HUES6 (cell line): ENCODE measurements around the gene UROD.
A peak's percentile ranks its signal among the peaks of the same experiment; 100 is the strongest.

Source experiments
- H3K27ac ChIP-seq: 2 replicates; pipeline ENCODE4 v1.7.0; 2013; ENCODE audit warnings: low read depth, mild to moderate bottlenecking, low read length, inconsistent platforms
- H3K27me3 ChIP-seq: 2 replicates; pipeline ENCODE4 v1.6.1; 2013; ENCODE audit warnings: low read length; ENCODE audit not compliant: control insufficient read depth, insufficient read depth
- H3K36me3 ChIP-seq: 2 replicates; pipeline ENCODE4 v1.6.1; 2013; ENCODE audit warnings: low read length; ENCODE audit not compliant: control insufficient read depth, insufficient read depth
- H3K4me1 ChIP-seq: 2 replicates; pipeline ENCODE4 v1.6.1; 2013; ENCODE audit warnings: low read length; ENCODE audit not compliant: control insufficient read depth, insufficient read depth
- H3K4me3 ChIP-seq: 2 replicates; pipeline ENCODE4 v1.5.1; 2013; ENCODE audit warnings: low read depth, low read length
- H3K9ac ChIP-seq: one replicate; pipeline ENCODE4 v1.6.1; 2013; ENCODE audit warnings: mild to moderate bottlenecking, low read length
- H3K9me3 ChIP-seq: 2 replicates; pipeline ENCODE4 v1.6.1; 2013; ENCODE audit warnings: low read depth, low read length; ENCODE audit not compliant: control insufficient read depth, insufficient read depth

The UROD gene

DNA sequence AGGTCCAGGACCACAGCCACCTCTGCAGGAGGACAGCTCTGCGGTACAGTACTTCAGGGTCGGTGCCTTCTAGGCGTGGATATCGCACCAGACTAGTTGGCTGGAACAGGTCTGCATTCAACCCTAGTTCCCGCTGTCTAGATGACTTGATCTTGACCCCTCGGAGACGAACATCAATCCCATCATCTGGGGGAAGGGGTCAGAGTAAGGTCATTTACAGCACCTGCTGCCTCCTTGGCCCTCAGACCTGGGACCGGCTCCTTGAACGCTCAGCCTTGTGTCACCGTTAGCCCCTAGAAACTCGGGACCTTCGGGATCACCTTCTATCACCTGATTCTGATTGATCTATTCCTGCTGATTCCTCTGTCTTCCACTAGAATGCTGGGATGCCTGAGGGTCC lies 3.5 kb upstream of the UROD start:
- H3K9me3 ChIP-seq: no peaks in the 10 kb centered on the region
- H3K4me3 ChIP-seq: no peak overlapping the region
- H3K9ac ChIP-seq: no peak overlapping the region
- peaks cover 61% of the 10 kb centered on the region for H3K36me3 ChIP-seq
- H3K4me1 ChIP-seq: peaks cover 15% of the 10 kb centered on the region
- H3K27ac ChIP-seq: no peak overlapping the region
- H3K27me3 ChIP-seq: no peaks in the 10 kb centered on the region

DNA sequence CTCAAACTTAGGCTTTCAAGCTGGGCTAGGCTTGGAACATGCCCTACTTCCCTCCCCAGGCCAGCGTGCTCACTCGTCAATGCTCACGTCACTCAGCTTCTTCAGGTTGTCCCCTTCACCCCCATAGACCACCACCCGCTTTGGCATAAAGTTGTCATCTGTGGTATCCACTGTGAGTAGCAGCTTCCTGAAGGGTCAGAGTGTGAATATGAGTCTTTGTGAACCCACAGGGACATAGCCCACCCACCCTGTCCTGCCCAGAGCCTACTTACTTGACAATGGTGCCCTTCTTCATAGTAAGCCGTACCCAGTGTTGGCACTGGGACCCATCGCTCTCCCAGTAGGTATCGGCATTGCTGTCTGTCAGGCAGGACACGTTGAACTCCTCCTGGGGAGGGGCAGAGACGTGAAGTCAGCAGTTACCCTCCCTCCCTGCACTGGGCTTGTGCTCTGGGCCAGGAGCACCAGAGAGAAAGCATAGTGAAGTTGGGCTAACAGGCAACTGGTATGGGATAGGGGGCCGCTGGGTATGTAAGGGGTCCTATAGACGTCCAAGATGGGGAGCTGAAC lies 2.7 kb upstream of the UROD start:
- peaks cover 58% of the 10 kb centered on the region for H3K36me3 ChIP-seq
- H3K27ac ChIP-seq: no peak overlapping the region
- no peak overlapping the region for H3K4me3 ChIP-seq
- H3K9me3 ChIP-seq: no peaks in the 10 kb centered on the region
- no peaks in the 10 kb centered on the region for H3K27me3 ChIP-seq
- peaks cover 17% of the 10 kb centered on the region for H3K4me1 ChIP-seq
- no peak overlapping the region for H3K9ac ChIP-seq

DNA sequence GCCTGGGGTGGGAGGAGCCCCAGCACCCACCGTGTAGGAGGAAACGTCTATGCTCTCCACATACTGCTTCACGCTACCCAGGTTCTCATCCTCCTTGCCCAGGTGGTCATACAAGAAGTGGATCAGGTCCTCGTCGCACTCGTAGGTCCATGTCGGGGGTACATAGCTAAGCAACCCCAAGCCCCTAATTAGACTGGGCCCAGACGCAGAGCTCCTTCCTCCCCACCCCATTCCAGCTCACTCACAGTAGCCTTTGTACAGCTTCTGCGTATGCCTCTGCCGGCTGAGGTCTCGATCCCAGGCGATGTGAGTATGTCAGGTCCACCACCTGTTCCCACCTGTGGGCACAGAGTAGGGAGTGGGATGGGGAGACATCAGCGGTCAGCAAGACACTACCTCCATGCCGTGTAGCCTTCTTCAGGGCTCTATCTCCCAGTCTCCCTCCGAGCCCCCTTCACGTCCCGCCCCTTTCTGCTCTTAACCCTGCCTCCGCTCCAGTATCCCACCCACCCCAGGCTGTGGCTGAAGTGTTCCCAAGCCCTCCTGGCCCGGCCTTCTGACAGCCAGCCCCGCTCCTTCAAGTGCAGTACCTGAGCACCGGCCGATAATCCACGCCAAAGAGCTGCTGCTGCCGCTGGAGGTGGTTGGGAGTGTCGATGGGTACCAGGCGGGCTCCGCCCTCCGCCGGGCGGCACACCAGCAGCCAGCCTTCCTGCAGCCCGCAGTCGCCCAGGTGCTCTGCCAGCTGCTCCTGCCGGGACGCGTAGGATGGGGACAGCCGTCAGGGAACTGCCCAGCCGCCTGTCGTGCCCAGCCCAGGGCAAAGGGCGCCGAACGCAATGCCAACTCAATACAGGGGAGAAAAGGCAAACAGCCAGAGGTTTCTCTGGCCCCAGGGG lies 1.8 kb upstream of the UROD start:
- Histone ChIP-seq H3K4me3 (peak overlapping the region; percentile 89), H3K9me3 (no peaks in the 10 kb centered on the region), H3K27ac (no peak overlapping the region), H3K4me1 (peaks cover 19% of the 10 kb centered on the region), H3K9ac (peak overlapping the region; percentile 58), H3K36me3 (peaks cover 56% of the 10 kb centered on the region), H3K27me3 (no peaks in the 10 kb centered on the region)

DNA sequence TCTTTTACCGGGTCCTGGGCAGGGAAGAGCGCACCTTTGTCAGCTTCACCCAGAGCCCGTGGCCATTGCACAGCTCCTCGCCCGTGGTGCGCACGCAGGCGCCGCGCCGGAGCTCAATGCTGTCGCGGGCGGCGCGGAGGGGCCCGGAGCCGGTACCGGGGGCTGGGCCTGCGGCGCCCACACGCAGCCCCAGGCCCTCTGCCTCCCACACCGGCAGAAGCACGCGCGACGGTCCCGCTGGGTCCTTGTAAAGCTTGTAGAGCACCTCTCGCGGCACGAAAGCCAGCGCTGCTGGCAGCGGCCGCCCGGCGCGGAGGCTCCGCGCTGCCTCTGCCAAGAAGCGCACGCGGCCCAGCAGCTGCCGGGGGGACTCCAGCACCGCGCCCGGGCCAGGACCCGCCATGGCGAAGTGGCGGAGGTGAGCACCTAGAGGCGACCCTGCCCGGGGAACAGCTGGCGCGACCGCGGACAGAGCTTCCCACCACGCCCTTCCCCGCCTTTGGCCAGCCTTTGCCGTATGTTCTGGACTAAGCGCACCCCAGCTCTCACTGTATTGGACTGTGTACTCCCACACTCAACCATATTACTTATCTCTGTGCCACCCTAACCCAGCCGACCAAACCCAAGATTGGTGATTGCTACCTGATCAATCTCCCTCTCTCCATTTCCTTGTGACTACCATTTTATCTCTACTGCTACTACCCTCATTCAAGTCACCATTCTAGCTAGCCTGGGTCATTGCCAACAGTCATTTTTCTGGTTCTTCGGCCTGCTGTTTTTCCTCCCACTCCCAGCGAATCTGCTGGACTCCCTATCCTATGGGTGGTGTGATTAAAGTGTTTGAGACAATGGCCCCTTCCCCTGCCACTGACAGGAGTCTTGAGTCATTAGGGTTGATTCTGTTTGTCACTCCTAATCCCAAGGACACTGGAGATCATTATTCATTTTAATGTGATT lies 921 bp upstream of the UROD start, which contains the start of gene HECTD3:
HECTD3 (minus strand) TSS at position 470 of the 957 bp plus-strand sequence; CDS start at position 403, 67 bp downstream.
- Histone ChIP-seq H3K27ac (peak within 1 kb of the TSS; percentile 71), H3K9me3 (no peaks in the 10 kb centered on the region), H3K36me3 (peaks cover 52% of the 10 kb centered on the region), H3K4me3 (peak within 1 kb of the TSS; percentile 89), H3K27me3 (no peaks in the 10 kb centered on the region), H3K9ac (peak within 1 kb of the TSS; percentile 69), H3K4me1 (peaks cover 19% of the 10 kb centered on the region)

DNA sequence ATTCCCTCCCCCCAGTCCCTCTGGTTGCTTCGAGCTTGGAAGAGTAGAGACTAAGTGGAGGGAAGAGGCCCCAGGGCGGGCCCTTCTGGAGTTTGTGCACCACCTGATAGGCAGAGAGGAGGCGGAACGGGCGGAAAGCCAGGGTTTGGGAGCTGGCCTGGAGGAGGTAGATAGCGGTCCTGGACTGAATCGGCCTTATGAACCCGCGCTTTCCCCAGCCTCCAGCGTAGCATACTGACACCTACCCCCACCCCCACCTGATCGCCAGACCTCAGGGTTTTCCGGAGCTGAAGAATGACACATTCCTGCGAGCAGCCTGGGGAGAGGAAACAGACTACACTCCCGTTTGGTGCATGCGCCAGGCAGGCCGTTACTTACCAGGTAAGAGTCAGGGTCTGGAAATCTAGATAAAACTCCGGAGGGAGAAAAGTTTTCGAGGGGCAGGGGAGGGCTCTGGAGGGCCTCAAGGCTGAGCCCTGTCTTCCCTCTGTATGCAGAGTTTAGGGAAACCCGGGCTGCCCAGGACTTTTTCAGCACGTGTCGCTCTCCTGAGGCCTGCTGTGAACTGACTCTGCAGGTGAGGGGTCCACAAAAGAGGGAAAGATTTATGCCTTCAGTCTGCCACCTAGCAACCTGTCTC lies 705 bp downstream of the UROD start:
- H3K9ac ChIP-seq: peak overlapping the region; percentile 69
- H3K4me1 ChIP-seq: peaks cover 19% of the 10 kb centered on the region
- H3K27ac ChIP-seq: peak overlapping the region; percentile 71
- no peaks in the 10 kb centered on the region for H3K9me3 ChIP-seq
- H3K36me3 ChIP-seq: peaks cover 39% of the 10 kb centered on the region
- no peaks in the 10 kb centered on the region for H3K27me3 ChIP-seq
- peak overlapping the region; percentile 89 for H3K4me3 ChIP-seq

DNA sequence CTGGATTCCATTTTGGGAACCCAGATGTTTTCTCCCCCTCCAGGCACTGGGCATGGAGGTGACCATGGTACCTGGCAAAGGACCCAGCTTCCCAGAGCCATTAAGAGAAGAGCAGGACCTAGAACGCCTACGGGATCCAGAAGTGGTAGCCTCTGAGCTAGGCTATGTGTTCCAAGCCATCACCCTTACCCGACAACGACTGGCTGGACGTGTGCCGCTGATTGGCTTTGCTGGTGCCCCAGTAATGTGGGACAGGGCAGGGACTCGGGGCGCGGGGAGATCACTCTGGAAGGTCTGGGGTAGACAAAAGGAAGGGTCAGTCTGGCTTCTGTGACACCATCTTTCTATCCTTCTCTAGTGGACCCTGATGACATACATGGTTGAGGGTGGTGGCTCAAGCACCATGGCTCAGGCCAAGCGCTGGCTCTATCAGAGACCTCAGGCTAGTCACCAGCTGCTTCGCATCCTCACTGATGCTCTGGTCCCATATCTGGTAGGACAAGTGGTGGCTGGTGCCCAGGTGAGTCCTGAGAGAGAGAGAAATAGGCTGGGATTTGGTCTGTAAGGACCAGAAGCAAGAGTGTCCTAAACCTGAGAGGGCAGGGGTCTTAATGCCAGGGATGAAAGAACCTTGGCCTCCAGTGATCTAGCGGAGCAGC lies 1.6 kb downstream of the UROD start:
- no peak overlapping the region for H3K27ac ChIP-seq
- H3K36me3 ChIP-seq: peaks cover 30% of the 10 kb centered on the region
- peaks cover 19% of the 10 kb centered on the region for H3K4me1 ChIP-seq
- no peak overlapping the region for H3K4me3 ChIP-seq
- no peaks in the 10 kb centered on the region for H3K27me3 ChIP-seq
- no peak overlapping the region for H3K9ac ChIP-seq
- H3K9me3 ChIP-seq: no peaks in the 10 kb centered on the region

DNA sequence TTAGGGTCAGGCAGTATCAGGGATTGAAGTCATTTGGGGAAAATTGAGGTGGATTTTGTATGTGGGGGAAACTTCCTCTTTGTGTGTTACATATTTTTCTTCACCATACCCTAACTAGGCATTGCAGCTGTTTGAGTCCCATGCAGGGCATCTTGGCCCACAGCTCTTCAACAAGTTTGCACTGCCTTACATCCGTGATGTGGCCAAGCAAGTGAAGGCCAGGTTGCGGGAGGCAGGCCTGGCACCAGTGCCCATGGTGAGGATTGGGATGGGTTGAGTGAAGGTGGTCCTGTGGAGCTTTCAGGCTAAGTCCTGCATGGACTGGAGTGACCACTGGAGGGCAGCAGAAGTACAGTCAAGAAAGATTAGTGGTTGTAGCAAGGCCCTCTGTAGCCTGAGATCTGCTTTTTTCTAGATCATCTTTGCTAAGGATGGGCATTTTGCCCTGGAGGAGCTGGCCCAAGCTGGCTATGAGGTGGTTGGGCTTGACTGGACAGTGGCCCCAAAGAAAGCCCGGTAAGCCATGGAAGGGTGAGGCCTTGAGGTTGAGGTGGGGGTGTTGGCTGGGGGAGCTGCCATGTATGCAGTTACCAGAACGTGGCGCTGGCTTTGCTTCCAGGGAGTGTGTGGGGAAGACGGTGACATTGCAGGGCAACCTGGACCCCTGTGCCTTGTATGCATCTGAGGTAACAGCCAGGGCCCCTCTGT lies 2.4 kb downstream of the UROD start:
- H3K27ac ChIP-seq: no peak overlapping the region
- no peak overlapping the region for H3K9ac ChIP-seq
- no peak overlapping the region for H3K4me3 ChIP-seq
- no peaks in the 10 kb centered on the region for H3K9me3 ChIP-seq
- H3K4me1 ChIP-seq: peaks cover 19% of the 10 kb centered on the region
- peaks cover 22% of the 10 kb centered on the region for H3K36me3 ChIP-seq
- no peaks in the 10 kb centered on the region for H3K27me3 ChIP-seq

DNA sequence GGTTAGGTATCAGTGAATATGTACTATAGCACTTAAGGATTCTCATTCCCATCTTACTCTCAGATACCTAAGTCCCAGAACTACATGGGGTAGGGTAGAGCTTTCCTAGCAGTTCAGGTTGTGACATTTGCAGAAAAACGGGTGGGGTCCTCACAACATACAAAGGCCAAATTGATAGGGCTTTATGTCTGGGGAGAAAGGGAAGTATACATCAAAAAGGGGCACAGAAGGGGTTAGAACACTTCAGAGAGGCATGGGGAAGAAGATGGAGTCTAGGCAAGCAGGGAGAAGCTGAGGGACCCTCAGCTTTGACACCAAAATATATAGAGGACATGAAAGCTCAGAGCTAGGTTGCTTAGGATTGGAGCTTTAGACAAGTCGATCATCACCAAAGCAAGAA lies 3.6 kb downstream of the UROD start:
- Histone ChIP-seq H3K4me1 (peaks cover 19% of the 10 kb centered on the region), H3K27ac (no peak overlapping the region), H3K27me3 (no peaks in the 10 kb centered on the region), H3K4me3 (no peak overlapping the region), H3K9ac (no peak overlapping the region), H3K9me3 (no peaks in the 10 kb centered on the region), H3K36me3 (peaks cover 20% of the 10 kb centered on the region)

DNA sequence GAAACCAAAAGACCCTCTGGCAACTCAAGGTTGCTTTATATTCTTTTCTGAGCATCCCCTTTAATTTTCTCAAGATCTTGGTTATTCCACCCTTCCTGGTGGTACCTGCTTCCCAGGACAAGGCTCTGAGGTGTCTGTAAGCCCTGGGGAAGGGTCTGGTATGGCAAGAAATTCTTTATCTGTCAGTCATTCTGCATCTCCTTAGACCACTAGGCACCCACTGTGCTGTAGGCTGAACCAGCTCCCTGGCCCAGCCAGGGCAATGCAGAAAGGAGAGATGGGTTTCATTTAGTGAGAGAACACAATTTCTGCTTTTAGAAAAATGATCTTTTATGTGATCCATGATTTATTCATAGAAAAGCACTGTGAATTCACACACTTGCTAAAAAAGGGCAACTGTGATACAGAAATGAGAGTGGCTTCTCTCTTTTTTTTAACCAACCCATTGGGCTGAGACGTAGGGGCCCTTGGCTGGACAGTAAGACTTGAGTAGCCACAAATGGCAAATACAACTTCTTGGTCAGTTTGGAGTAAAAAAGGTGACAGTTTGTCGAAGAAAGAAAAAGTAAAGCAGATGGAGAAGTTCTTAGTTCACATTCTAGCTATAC lies 4.1 kb downstream of the UROD start:
- Histone ChIP-seq H3K27ac (no peak overlapping the region), H3K4me1 (peaks cover 19% of the 10 kb centered on the region), H3K36me3 (peaks cover 20% of the 10 kb centered on the region), H3K27me3 (no peaks in the 10 kb centered on the region), H3K4me3 (no peak overlapping the region), H3K9ac (no peak overlapping the region), H3K9me3 (no peaks in the 10 kb centered on the region)
